ENCODE results near the gene FGF10.

DNA sequence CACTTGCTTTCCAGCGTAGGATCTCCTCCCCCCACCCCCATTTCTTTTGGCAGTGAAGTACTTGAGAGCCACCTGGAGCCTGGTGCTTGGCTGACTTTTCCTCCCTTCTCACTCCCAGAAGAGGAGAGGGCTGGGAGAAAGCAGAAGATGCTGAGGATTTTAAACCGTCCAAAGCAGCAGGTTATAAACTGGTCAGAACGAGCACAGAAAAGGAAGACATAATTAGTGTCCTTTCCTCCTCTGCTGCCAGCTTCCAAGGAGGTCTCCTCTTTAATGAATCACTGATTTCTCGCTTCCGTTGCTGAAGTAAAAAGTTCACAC, 563 bp upstream of the FGF10 start:
- TF ChIP-seq, protein P1, sequence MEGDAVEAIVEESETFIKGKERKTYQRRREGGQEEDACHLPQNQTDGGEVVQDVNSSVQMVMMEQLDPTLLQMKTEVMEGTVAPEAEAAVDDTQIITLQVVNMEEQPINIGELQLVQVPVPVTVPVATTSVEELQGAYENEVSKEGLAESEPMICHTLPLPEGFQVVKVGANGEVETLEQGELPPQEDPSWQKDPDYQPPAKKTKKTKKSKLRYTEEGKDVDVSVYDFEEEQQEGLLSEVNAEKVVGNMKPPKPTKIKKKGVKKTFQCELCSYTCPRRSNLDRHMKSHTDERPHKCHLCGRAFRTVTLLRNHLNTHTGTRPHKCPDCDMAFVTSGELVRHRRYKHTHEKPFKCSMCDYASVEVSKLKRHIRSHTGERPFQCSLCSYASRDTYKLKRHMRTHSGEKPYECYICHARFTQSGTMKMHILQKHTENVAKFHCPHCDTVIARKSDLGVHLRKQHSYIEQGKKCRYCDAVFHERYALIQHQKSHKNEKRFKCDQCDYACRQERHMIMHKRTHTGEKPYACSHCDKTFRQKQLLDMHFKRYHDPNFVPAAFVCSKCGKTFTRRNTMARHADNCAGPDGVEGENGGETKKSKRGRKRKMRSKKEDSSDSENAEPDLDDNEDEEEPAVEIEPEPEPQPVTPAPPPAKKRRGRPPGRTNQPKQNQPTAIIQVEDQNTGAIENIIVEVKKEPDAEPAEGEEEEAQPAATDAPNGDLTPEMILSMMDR (IDR thresholded peaks at IDR 0.05), result no peak
- no peak for TF ChIP-seq POLR2A (IDR thresholded peaks at IDR 0.05)
- TF ChIP-seq POLR2AphosphoS5 (IDR thresholded peaks at IDR 0.05), result no peak
- no peak for TF ChIP-seq EP300 (IDR thresholded peaks at IDR 0.05)

All from stomach (tissue), 4 donors.